RWPE2 (cell line): ENCODE measurements around the gene EFNA4.
A peak's percentile ranks its signal among the peaks of the same experiment; 100 is the strongest.

Experiments used
- ATAC-seq: fragments of 200-7000 bp; cut with Tn5 transposase; 3 replicates; pipeline ENCODE4 v1.9.1; 2021; ENCODE audit warnings: low read depth
- DNase-seq: peaks from one replicate; pipeline ENCODE4 v3.0.0-alpha.2; 2020; ENCODE audit warnings: low spot score
- H3K27ac ChIP-seq: fragments of 450-650 bp; 2 replicates; pipeline ENCODE4 v1.5.1; 2017; ENCODE audit warnings: mild to moderate bottlenecking; ENCODE audit not compliant: poor library complexity, severe bottlenecking
- H3K27me3 ChIP-seq: fragments of 250-450 bp; sonication (Bioruptor Pico); 2 replicates; pipeline ENCODE4 v1.5.1; 2021; ENCODE audit warnings: mild to moderate bottlenecking, moderate library complexity; ENCODE audit not compliant: insufficient read depth, poor library complexity, severe bottlenecking
- H3K36me3 ChIP-seq: fragments of 250-450 bp; sonication (Bioruptor Pico); 2 replicates; pipeline ENCODE4 v1.5.1; 2020; ENCODE audit warnings: low read depth, mild to moderate bottlenecking, moderate library complexity
- H3K4me1 ChIP-seq: fragments of 250-450 bp; sonication (Bioruptor Pico); 2 replicates; pipeline ENCODE4 v1.5.1; 2021; ENCODE audit warnings: mild to moderate bottlenecking, moderate library complexity; ENCODE audit not compliant: insufficient read depth, poor library complexity, severe bottlenecking
- H3K4me3 ChIP-seq: fragments of 250-450 bp; sonication (Bioruptor Pico); 2 replicates; pipeline ENCODE4 v1.5.1; 2021; ENCODE audit warnings: mild to moderate bottlenecking, moderate library complexity; ENCODE audit not compliant: severe bottlenecking
- H3K9me3 ChIP-seq: fragments of 250-450 bp; sonication (Bioruptor Pico); 2 replicates; pipeline ENCODE4 v1.5.1; 2021; ENCODE audit warnings: mild to moderate bottlenecking, moderate library complexity; ENCODE audit not compliant: severe bottlenecking
- CTCF ChIP-seq: fragments of 450-650 bp; IDR thresholded peaks from one replicate; pipeline ENCODE4 v1.5.1; 2017; ENCODE audit warnings: mild to moderate bottlenecking, moderate library complexity; ENCODE audit not compliant: poor library complexity, severe bottlenecking

EFNA4 gene, protein sequence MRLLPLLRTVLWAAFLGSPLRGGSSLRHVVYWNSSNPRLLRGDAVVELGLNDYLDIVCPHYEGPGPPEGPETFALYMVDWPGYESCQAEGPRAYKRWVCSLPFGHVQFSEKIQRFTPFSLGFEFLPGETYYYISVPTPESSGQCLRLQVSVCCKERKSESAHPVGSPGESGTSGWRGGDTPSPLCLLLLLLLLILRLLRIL

GRCh38 chr1:155063550-155064110 lies at the start of gene EFNA4:
Gene EFNA4 (plus strand): TSS chr1:155063740. CDS start chr1:155063824, 84 bp downstream.
- no peaks in the 10 kb centered on the region for H3K4me1 ChIP-seq
- H3K4me3 ChIP-seq = peak within 1 kb of the TSS; percentile 59
- no peaks in the 10 kb centered on the region for H3K27me3 ChIP-seq
- peaks cover 25% of the 10 kb centered on the region for H3K36me3 ChIP-seq
- H3K9me3 ChIP-seq = no peaks in the 10 kb centered on the region
- peak; percentile 89 for DNase-seq
- peak; percentile 80 for ATAC-seq
- no peak for TF ChIP-seq CTCF
- H3K27ac ChIP-seq = peak within 1 kb of the TSS; percentile 57

GRCh38 chr1:155014709-155015508 lies 48.6 kb upstream of the EFNA4 start:
- TF ChIP-seq CTCF = no peak
- peaks cover 36% of the 10 kb centered on the region for H3K36me3 ChIP-seq
- H3K27me3 ChIP-seq = no peaks in the 10 kb centered on the region
- H3K4me1 ChIP-seq = peaks cover 28% of the 10 kb centered on the region
- DNase-seq (peak; percentile 58), ATAC-seq (no peak)
- H3K27ac ChIP-seq = peak overlapping the region; percentile 92
- no peaks in the 10 kb centered on the region for H3K9me3 ChIP-seq
- H3K4me3 ChIP-seq = no peak overlapping the region

- no peaks in the 10 kb centered on the region for H3K27me3 ChIP-seq
- H3K36me3 ChIP-seq = peaks cover 36% of the 10 kb centered on the region
- H3K4me1 ChIP-seq = peaks cover 28% of the 10 kb centered on the region
- peak overlapping the region; percentile 92 for H3K27ac ChIP-seq
- no peak for TF ChIP-seq CTCF
- no peak overlapping the region for H3K4me3 ChIP-seq
- H3K9me3 ChIP-seq = no peaks in the 10 kb centered on the region
- ATAC-seq (no peak), DNase-seq (no peak)
Observed at GRCh38 chr1:155015527-155016230, 47.9 kb upstream of the EFNA4 start.

GRCh38 chr1:155016231-155016831 lies 47.2 kb upstream of the EFNA4 start:
- peaks cover 23% of the 10 kb centered on the region for H3K4me1 ChIP-seq
- H3K9me3 ChIP-seq = no peaks in the 10 kb centered on the region
- peaks cover 32% of the 10 kb centered on the region for H3K36me3 ChIP-seq
- no peaks in the 10 kb centered on the region for H3K27me3 ChIP-seq
- H3K4me3 ChIP-seq = no peak overlapping the region
- peak overlapping the region; percentile 92 for H3K27ac ChIP-seq
- ATAC-seq (no peak), DNase-seq (peak; percentile 63)
- no peak for TF ChIP-seq CTCF
